ENCODE data around the gene CACNA1C. TPM values are rescaled to one million over a fixed set of nuclear protein-coding genes. Genes with fewer than 3 reads are reported as not detected.

The CACNA1C gene
- total RNA-seq, 1 experiment from 2014 or later = 1.1 TPM

- no peak overlapping the region for H3T11ph ChIP-seq (ENCODE audit: low read length)
- no peaks in the 10 kb centered on the region for H3K9me3 ChIP-seq (ENCODE audit: control insufficient read depth, low read depth, low read length)
- no peak overlapping the region for H4K8ac ChIP-seq (replicated peaks; ENCODE audit: insufficient read length, low read depth, low read length)
- H3K23ac ChIP-seq (ENCODE audit: insufficient read length, low read depth, low read length) = no peak overlapping the region
- peaks cover 3% of the 10 kb centered on the region for H3K23me2 ChIP-seq (ENCODE audit: insufficient read length, low read depth, low read length, poor library complexity, severe bottlenecking)
- H3K14ac ChIP-seq (ENCODE audit: insufficient read depth, low read length) = no peak overlapping the region
- no peak overlapping the region for H3K18ac ChIP-seq (ENCODE audit: insufficient read length, low read depth, low read length)
- Mint-ChIP-seq H3K36me3 (ENCODE audit: insufficient read depth in 1 of 3, low read depth in 3 of 3) (no peaks in the 10 kb centered on the region), H3K27ac (no peak overlapping the region), H3K27me3 (ENCODE audit: low read depth) (peaks cover 65% of the 10 kb centered on the region), H3K4me3 (no peak overlapping the region), H3K4me1 (peaks cover 9 to 19% of the 10 kb centered on the region in 2 experiments), H3K9me3 (no peaks in the 10 kb centered on the region)
- peaks cover 2% of the 10 kb centered on the region; the same call in 1 of the 2 replicates for H3K4me1 ChIP-seq (ENCODE audit: insufficient read depth, low read length)
- no peak overlapping the region for H4K91ac ChIP-seq (ENCODE audit: insufficient read length, low read depth, low read length)
- no peak overlapping the region for H2AK5ac ChIP-seq (ENCODE audit: insufficient read length, low read length)
- H2BK5ac ChIP-seq (ENCODE audit: insufficient read length, low read length) = no peak overlapping the region
- peaks cover 8% of the 10 kb centered on the region; the same call in 1 of the 2 replicates for H3K27me3 ChIP-seq (ENCODE audit: insufficient read depth, low read length)
- no CpG with 5 or more reads among the region's 8 CpGs for WGBS (ENCODE audit: extremely low coverage, insufficient read length, low lambda C conversion rate)
- no peak overlapping the region for H3K27ac ChIP-seq (ENCODE audit: insufficient read length, low read depth, low read length)
- H3K79me2 ChIP-seq (ENCODE audit: insufficient read depth, low read length) = no peaks in the 10 kb centered on the region
- no peak overlapping the region for H3K9ac ChIP-seq (ENCODE audit: extremely low read depth, insufficient read length, low read length)
- TF ChIP-seq, protein P1, sequence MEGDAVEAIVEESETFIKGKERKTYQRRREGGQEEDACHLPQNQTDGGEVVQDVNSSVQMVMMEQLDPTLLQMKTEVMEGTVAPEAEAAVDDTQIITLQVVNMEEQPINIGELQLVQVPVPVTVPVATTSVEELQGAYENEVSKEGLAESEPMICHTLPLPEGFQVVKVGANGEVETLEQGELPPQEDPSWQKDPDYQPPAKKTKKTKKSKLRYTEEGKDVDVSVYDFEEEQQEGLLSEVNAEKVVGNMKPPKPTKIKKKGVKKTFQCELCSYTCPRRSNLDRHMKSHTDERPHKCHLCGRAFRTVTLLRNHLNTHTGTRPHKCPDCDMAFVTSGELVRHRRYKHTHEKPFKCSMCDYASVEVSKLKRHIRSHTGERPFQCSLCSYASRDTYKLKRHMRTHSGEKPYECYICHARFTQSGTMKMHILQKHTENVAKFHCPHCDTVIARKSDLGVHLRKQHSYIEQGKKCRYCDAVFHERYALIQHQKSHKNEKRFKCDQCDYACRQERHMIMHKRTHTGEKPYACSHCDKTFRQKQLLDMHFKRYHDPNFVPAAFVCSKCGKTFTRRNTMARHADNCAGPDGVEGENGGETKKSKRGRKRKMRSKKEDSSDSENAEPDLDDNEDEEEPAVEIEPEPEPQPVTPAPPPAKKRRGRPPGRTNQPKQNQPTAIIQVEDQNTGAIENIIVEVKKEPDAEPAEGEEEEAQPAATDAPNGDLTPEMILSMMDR (conservative IDR thresholded peaks at IDR 0.05) = no peak
- no peaks in the 10 kb centered on the region for H3K79me1 ChIP-seq (ENCODE audit: insufficient read depth, low read depth, low read length, poor library complexity, severe bottlenecking)
- H4K20me1 ChIP-seq (ENCODE audit: control insufficient read depth, insufficient read depth, insufficient read length) = no peaks in the 10 kb centered on the region
- DNase-seq = no peak
- no peak overlapping the region for H2AFZ ChIP-seq (ENCODE audit: low read length)
- no peak overlapping the region for H2BK120ac ChIP-seq (ENCODE audit: low read depth, low read length, poor library complexity, severe bottlenecking)
- H2BK20ac ChIP-seq (ENCODE audit: low read depth, low read length, poor library complexity, severe bottlenecking) = no peak overlapping the region
- no peak overlapping the region for H4K5ac ChIP-seq (ENCODE audit: insufficient read length, low read depth, low read length)
- no peak overlapping the region for H2BK12ac ChIP-seq (ENCODE audit: insufficient read length, low read depth, low read length)
- no peak overlapping the region for H3K4me2 ChIP-seq (ENCODE audit: insufficient read depth, insufficient read length, low read length)
- H3K4ac ChIP-seq (ENCODE audit: low read depth, low read length) = no peak overlapping the region
- H2BK15ac ChIP-seq (ENCODE audit: low read depth, low read length) = no peak overlapping the region
- no peak overlapping the region for H3K56ac ChIP-seq (ENCODE audit: insufficient read length, low read depth, low read length)
Measured at GRCh38 chr12:2032506-2032905, 20.3 kb upstream of the CACNA1C start.

All from H9 (cell line).